Panc1 (cell line): ENCODE data around the gene CLTC. TPM values are rescaled to one million over a fixed set of nuclear protein-coding genes. Genes with fewer than 3 reads are reported as not detected.

Source experiments
- ATAC-seq: fragments of 200-7000 bp; cut with Tn5 transposase; 2 replicates; pipeline ENCODE4 v1.9.1; 2020; ENCODE audit warnings: mild to moderate bottlenecking, moderate library complexity
- BruUV-seq: library from RNA; stranded (reverse); fragments of 400-500 nt; replicated peaks from 2 replicates; lab custom pipeline; 2021; lab: Mats Ljungman, UMichigan
- CTCF ChIA-PET: fragments of 300-600 bp; sonication (Branson Sonifier 250); formaldehyde crosslinking; loops from one replicate; lab custom pipeline; 2022; ENCODE audit warnings: antibody characterized with exemption; lab: Charles Lee
- POLR2A ChIA-PET: fragments of 300-600 bp; sonication (Branson Sonifier 250); formaldehyde crosslinking; loops from one replicate; lab custom pipeline; 2022; ENCODE audit warnings: antibody characterized with exemption; lab: Charles Lee
- DNase-seq: peaks from one replicate; pipeline ENCODE4 v3.0.0-alpha.2; 2010; ENCODE audit warnings: low read depth, low spot score
- H3K27ac ChIP-seq: 2 replicates; pipeline ENCODE4 v1.5.1; 2011; ENCODE audit warnings: mild to moderate bottlenecking, low read length, inconsistent platforms
- H3K27me3 ChIP-seq: fragments of 200-500 bp; sonication (Bioruptor generic); 2 replicates; pipeline ENCODE4 v1.6.0; 2014; ENCODE audit warnings: low read length, inconsistent platforms; ENCODE audit not compliant: control insufficient read depth, insufficient read depth
- H3K36me3 ChIP-seq: fragments of 200-500 bp; sonication (Bioruptor generic); 2 replicates; pipeline ENCODE4 v1.5.1; 2014; ENCODE audit warnings: inconsistent platforms, mild to moderate bottlenecking, low read length, moderate library complexity; ENCODE audit not compliant: control insufficient read depth, insufficient read depth
- H3K4me1 ChIP-seq: 2 replicates; pipeline ENCODE4 v1.5.1; 2011; ENCODE audit warnings: inconsistent platforms, mild to moderate bottlenecking, low read length, moderate library complexity; ENCODE audit not compliant: control insufficient read depth, insufficient read depth
- H3K4me3 ChIP-seq, 2 experiments: 2 replicates each; pipeline ENCODE4 v1.5.1; 2011 to 2012; ENCODE audit warnings: low read depth in 2 of 2, low read length in 2 of 2, mild to moderate bottlenecking in 2 of 2, inconsistent platforms in 1 of 2, moderate library complexity in 1 of 2
- H3K9me3 ChIP-seq: fragments of 200-500 bp; sonication (Bioruptor generic); 2 replicates; pipeline ENCODE4 v1.5.1; 2014; ENCODE audit warnings: low read depth, mild to moderate bottlenecking, inconsistent platforms, low read length, moderate library complexity; ENCODE audit not compliant: control insufficient read depth, insufficient read depth
- CTCF ChIP-seq: fragments of 450-650 bp; IDR thresholded peaks from 2 replicates; pipeline ENCODE4 v1.5.1; 2017; ENCODE audit warnings: mild to moderate bottlenecking
- POLR2AphosphoS5 ChIP-seq: IDR thresholded peaks from 2 replicates; pipeline ENCODE4 v1.6.1; 2012; ENCODE audit warnings: mild to moderate bottlenecking, low read depth, low read length, moderate library complexity
- SIN3A ChIP-seq: IDR thresholded peaks from 2 replicates; pipeline ENCODE4 v1.6.1; 2012; ENCODE audit warnings: low read depth, mild to moderate bottlenecking, low read length, moderate library complexity, borderline replicate concordance; ENCODE audit not compliant: insufficient read depth
- TCF7L2 ChIP-seq: IDR thresholded peaks from 2 replicates; pipeline ENCODE4 v1.6.1; 2011; ENCODE audit warnings: mild to moderate bottlenecking, low read depth, low read length, inconsistent platforms
- in situ Hi-C: cut with HindIII; loops from 2 replicates; pipeline ENCODE4 v1.10.0; 2016; ENCODE audit warnings: low sequenced_read_pairs, low pct_unique_long_range_greater_than_20kb
- intact Hi-C: fragments of 100-400 bp; cut with micrococcal nuclease; formaldehyde crosslinking; loops from one replicate; pipeline ENCODE4 v1.10.0; 2022; ENCODE audit not compliant: unreplicated experiment
- total RNA-seq: library from RNA; stranded (reverse); gene quantifications from one replicate; pipeline ENCODE4 v1.2.1, GENCODE V29; 2021; ENCODE audit not compliant: unreplicated experiment
- TF ChIP-seq, protein P1 (sequence below), 2 experiments: IDR thresholded peaks; 2 replicates each; pipeline ENCODE4 v1.6.1; 2011 to 2012; ENCODE audit warnings: low read depth in 2 of 2, control low read depth in 1 of 2, low read length in 1 of 2, mild to moderate bottlenecking in 1 of 2, moderate library complexity in 1 of 2; ENCODE audit not compliant: insufficient read depth in 1 of 2

The CLTC gene
- total RNA-seq, 1 experiment from 2014 or later = 221 TPM

GRCh38 chr17:59733697-59734096 lies 114.0 kb downstream of the CLTC start:
- BruUV-seq = no TSS peak
- in situ Hi-C loops (no loop called here), intact Hi-C loops (no loop called here)
- TF ChIP-seq POLR2AphosphoS5 = no peak
- TF ChIP-seq TCF7L2 = no peak
- TF ChIP-seq, protein P1, sequence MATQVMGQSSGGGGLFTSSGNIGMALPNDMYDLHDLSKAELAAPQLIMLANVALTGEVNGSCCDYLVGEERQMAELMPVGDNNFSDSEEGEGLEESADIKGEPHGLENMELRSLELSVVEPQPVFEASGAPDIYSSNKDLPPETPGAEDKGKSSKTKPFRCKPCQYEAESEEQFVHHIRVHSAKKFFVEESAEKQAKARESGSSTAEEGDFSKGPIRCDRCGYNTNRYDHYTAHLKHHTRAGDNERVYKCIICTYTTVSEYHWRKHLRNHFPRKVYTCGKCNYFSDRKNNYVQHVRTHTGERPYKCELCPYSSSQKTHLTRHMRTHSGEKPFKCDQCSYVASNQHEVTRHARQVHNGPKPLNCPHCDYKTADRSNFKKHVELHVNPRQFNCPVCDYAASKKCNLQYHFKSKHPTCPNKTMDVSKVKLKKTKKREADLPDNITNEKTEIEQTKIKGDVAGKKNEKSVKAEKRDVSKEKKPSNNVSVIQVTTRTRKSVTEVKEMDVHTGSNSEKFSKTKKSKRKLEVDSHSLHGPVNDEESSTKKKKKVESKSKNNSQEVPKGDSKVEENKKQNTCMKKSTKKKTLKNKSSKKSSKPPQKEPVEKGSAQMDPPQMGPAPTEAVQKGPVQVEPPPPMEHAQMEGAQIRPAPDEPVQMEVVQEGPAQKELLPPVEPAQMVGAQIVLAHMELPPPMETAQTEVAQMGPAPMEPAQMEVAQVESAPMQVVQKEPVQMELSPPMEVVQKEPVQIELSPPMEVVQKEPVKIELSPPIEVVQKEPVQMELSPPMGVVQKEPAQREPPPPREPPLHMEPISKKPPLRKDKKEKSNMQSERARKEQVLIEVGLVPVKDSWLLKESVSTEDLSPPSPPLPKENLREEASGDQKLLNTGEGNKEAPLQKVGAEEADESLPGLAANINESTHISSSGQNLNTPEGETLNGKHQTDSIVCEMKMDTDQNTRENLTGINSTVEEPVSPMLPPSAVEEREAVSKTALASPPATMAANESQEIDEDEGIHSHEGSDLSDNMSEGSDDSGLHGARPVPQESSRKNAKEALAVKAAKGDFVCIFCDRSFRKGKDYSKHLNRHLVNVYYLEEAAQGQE (IDR thresholded peaks at IDR 0.05; ENCODE audit: insufficient read depth in 1 of 2, low read depth in 2 of 2, low read length in 1 of 2) = no peak
- TF ChIP-seq CTCF = no peak
- no peak for TF ChIP-seq SIN3A
- ATAC-seq (no peak), DNase-seq (no peak)
- ChIA-PET CTCF (no interaction called here), POLR2A (no interaction called here)
- Histone ChIP-seq H3K4me1 (peaks cover 5% of the 10 kb centered on the region; the same call in 1 of the 2 replicates), H3K4me3 (no peak overlapping the region), H3K27me3 (no peaks in the 10 kb centered on the region), H3K36me3 (peaks cover 35% of the 10 kb centered on the region), H3K27ac (no peak overlapping the region), H3K9me3 (no peaks in the 10 kb centered on the region)

DNA sequence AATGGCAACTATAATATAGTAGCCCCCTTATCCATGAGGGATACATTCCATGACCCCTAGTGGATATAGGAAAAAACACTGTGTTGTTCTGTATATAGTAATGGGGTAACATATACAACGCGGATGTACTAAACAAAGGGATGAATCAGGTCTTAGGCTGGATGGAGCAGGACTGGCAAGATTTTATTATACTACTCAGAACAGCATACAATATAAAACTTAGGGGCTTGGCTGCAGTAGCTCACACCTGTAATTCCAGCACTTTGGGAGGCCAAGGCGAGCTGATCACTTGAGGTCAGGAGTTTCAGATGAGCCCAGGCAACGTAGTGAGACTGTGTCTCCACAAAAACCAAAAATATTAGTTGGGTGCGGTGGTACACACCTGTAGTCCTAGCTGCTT lies 114.5 kb downstream of the CLTC start:
- Histone ChIP-seq H3K36me3 (peaks cover 39% of the 10 kb centered on the region), H3K9me3 (no peaks in the 10 kb centered on the region), H3K27ac (no peak overlapping the region), H3K4me1 (peaks cover 5% of the 10 kb centered on the region; the same call in 1 of the 2 replicates), H3K4me3 (no peak overlapping the region), H3K27me3 (no peaks in the 10 kb centered on the region)
- no TSS peak for BruUV-seq
- ChIA-PET POLR2A (no interaction called here), CTCF (interaction anchor here (0.6 kb wide), 1 partner anchor 428 kb away, joined by 3 read pairs; no protein-coding TSS in a partner anchor)
- in situ Hi-C loops (no loop called here), intact Hi-C loops (no loop called here)
- ATAC-seq (no peak), DNase-seq (no peak)
- no peak for TF ChIP-seq POLR2AphosphoS5
- TF ChIP-seq, protein P1 (IDR thresholded peaks at IDR 0.05; ENCODE audit: insufficient read depth in 1 of 2, low read depth in 2 of 2, low read length in 1 of 2) = no peak
- TF ChIP-seq CTCF = no peak
- no peak for TF ChIP-seq SIN3A
- TF ChIP-seq TCF7L2 = no peak
